H1 (cell line): ENCODE measurements around the gene PMEPA1. TPM values are rescaled to one million over a fixed set of nuclear protein-coding genes. Genes with fewer than 3 reads are reported as not detected.

Experiments used
- CTCF ChIA-PET: fragments of 300-600 bp; sonication (Branson Sonifier 250); formaldehyde crosslinking; loops from one replicate; lab custom pipeline; 2021; ENCODE audit not compliant: partially characterized antibody; lab: Charles Lee
- POLR2A ChIA-PET: fragments of 300-600 bp; sonication (Branson Sonifier 250); formaldehyde crosslinking; loops from one replicate; lab custom pipeline; 2021; ENCODE audit warnings: inconsistent platforms; ENCODE audit not compliant: partially characterized antibody; lab: Charles Lee
- DNase-seq, 2 experiments: peaks; one replicate each; pipeline versions ENCODE4 v3.0.0 to v3.0.0-alpha.2; 2010 to 2022; ENCODE audit warnings: low spot score in 2 of 2, low read depth in 1 of 2, mixed read lengths in 1 of 2
- FAIRE-seq: peaks from 2 replicates; lab custom pipeline; 2011; peaks lifted over from hg19 to GRCh38; lab: Jason Lieb, UNC
- H2AFZ ChIP-seq: 2 replicates; pipeline ENCODE4 v1.8.1; 2012; ENCODE audit warnings: low read length, inconsistent platforms
- H2AK5ac ChIP-seq: 2 replicates; pipeline ENCODE4 v1.6.1; 2013; ENCODE audit warnings: low read depth, low read length
- H2BK120ac ChIP-seq: replicated peaks from 2 replicates; pipeline ENCODE3; 2013; ENCODE audit warnings: low read depth, low read length, inconsistent platforms
- H2BK12ac ChIP-seq: 2 replicates; pipeline ENCODE4 v1.6.1; 2013; ENCODE audit warnings: low read depth, low read length
- H2BK15ac ChIP-seq: 2 replicates; pipeline ENCODE4 v1.6.1; 2013; ENCODE audit warnings: low read length
- H2BK20ac ChIP-seq: 2 replicates; pipeline ENCODE4 v1.6.1; 2013; ENCODE audit warnings: low read length
- H2BK5ac ChIP-seq: 2 replicates; pipeline ENCODE4 v1.6.1; 2013; ENCODE audit warnings: low read depth, low read length
- H3K14ac ChIP-seq: 2 replicates; pipeline ENCODE4 v1.6.1; 2013; ENCODE audit warnings: inconsistent platforms; ENCODE audit not compliant: insufficient read length
- H3K18ac ChIP-seq: 2 replicates; pipeline ENCODE4 v1.6.1; 2013; ENCODE audit warnings: low read length; ENCODE audit errors: extremely low read depth
- H3K23ac ChIP-seq: 2 replicates; pipeline ENCODE4 v1.6.1; 2013; ENCODE audit warnings: inconsistent platforms; ENCODE audit not compliant: insufficient read length
- H3K23me2 ChIP-seq: 2 replicates; pipeline ENCODE4 v1.6.1; 2013; ENCODE audit warnings: low read depth, low read length
- H3K27ac ChIP-seq: 2 replicates; pipeline ENCODE4 v1.6.1; 2011; ENCODE audit warnings: low read depth, low read length, inconsistent platforms
- H3K27me3 ChIP-seq, 4 experiments: replicated peaks in 1 of 4; 1 replicate in 1 of 4; 2 replicates in 3 of 4; pipeline versions ENCODE4 v1.6.1 to v1.8.1; 2011 to 2013; ENCODE audit warnings: low read length in 3 of 4, mild to moderate bottlenecking in 3 of 4, inconsistent platforms in 2 of 4, mixed read lengths in 2 of 4, moderate library complexity in 1 of 4; ENCODE audit not compliant: control insufficient read depth in 3 of 4, insufficient read depth in 3 of 4; ENCODE audit errors: extremely low read depth in 1 of 4
- H3K36me3 ChIP-seq, 4 experiments: 2 replicates each; pipeline versions ENCODE4 v1.6.1 to v1.8.1; 2011 to 2013; ENCODE audit warnings: mild to moderate bottlenecking in 4 of 4, low read length in 3 of 4, moderate library complexity in 2 of 4, control low read depth in 1 of 4, inconsistent platforms in 1 of 4; ENCODE audit not compliant: insufficient read depth in 4 of 4, control insufficient read depth in 2 of 4
- H3K4ac ChIP-seq: replicated peaks from 2 replicates; pipeline ENCODE3; 2013; ENCODE audit warnings: low read length, low read depth, mixed read lengths, inconsistent platforms; ENCODE audit not compliant: insufficient read length
- H3K4me1 ChIP-seq, 4 experiments: replicated peaks in 1 of 4; 1 replicate in 1 of 4; 2 replicates in 3 of 4; pipeline versions ENCODE4 v1.6.1 to v1.8.1; 2011 to 2013; ENCODE audit warnings: low read length in 3 of 4, inconsistent platforms in 2 of 4, mixed read lengths in 1 of 4; ENCODE audit not compliant: insufficient read depth in 4 of 4, control insufficient read depth in 3 of 4
- H3K4me2 ChIP-seq, 2 experiments: 2 replicates each; pipeline versions ENCODE4 v1.6.1 to v1.8.1; 2011 to 2013; ENCODE audit warnings: low read depth in 2 of 2, low read length in 2 of 2, control low read depth in 1 of 2, inconsistent platforms in 1 of 2, mild to moderate bottlenecking in 1 of 2; ENCODE audit not compliant: insufficient read depth in 1 of 2
- H3K4me3 ChIP-seq, 4 experiments: fragments of 200-600, 300-600 bp in 1 of 4; sonication (generic), shearing (Covaris generic), sonication (Bioruptor Twin) in 1 of 4; 2 replicates each; pipeline versions ENCODE4 v1.5.1 to v1.8.1; 2011 to 2016; ENCODE audit warnings: low read length in 4 of 4, low read depth in 3 of 4, control low read depth in 2 of 4, inconsistent platforms in 2 of 4, mild to moderate bottlenecking in 2 of 4, mixed read lengths in 1 of 4, moderate library complexity in 1 of 4; ENCODE audit not compliant: insufficient read depth in 2 of 4; ENCODE audit errors: extremely low read depth in 1 of 4
- H3K56ac ChIP-seq: replicated peaks from 2 replicates; pipeline ENCODE3; 2013; ENCODE audit warnings: low read depth, mild to moderate bottlenecking, mixed read lengths, low read length, inconsistent platforms; ENCODE audit not compliant: insufficient read length
- H3K79me1 ChIP-seq: 2 replicates; pipeline ENCODE4 v1.6.1; 2013; ENCODE audit warnings: low read depth, low read length, control low read depth
- H3K79me2 ChIP-seq, 2 experiments: 2 replicates each; pipeline versions ENCODE4 v1.6.1 to v1.8.1; 2012 to 2013; ENCODE audit warnings: low read length in 2 of 2, mild to moderate bottlenecking in 2 of 2, inconsistent platforms in 1 of 2; ENCODE audit not compliant: insufficient read depth in 2 of 2, control insufficient read depth in 1 of 2
- H3K9ac ChIP-seq, 4 experiments: replicated peaks in 1 of 4; 1 replicate in 1 of 4; 2 replicates in 3 of 4; pipeline versions ENCODE4 v1.6.1 to v1.8.1; 2011 to 2013; ENCODE audit warnings: low read depth in 3 of 4, low read length in 3 of 4, control low read depth in 2 of 4, mild to moderate bottlenecking in 2 of 4, moderate library complexity in 2 of 4, inconsistent platforms in 1 of 4; ENCODE audit errors: extremely low read depth in 1 of 4
- H3K9me3 ChIP-seq, 2 experiments: 2 replicates each; pipeline versions ENCODE4 v1.6.1 to v1.8.1; 2012 to 2013; ENCODE audit warnings: mild to moderate bottlenecking in 2 of 2, moderate library complexity in 2 of 2, control low read depth in 1 of 2, inconsistent platforms in 1 of 2, low read depth in 1 of 2, low read length in 1 of 2, mixed read lengths in 1 of 2; ENCODE audit not compliant: insufficient read depth in 2 of 2
- H4K20me1 ChIP-seq, 2 experiments: replicated peaks in 1 of 2; 2 replicates each; pipeline versions ENCODE3 to v1.8.1; 2011 to 2013; ENCODE audit warnings: inconsistent platforms in 2 of 2, low read length in 2 of 2, mild to moderate bottlenecking in 1 of 2; ENCODE audit not compliant: insufficient read depth in 2 of 2, control insufficient read depth in 1 of 2
- H4K5ac ChIP-seq: 2 replicates; pipeline ENCODE4 v1.6.1; 2013; ENCODE audit warnings: low read length, low read depth, mixed read lengths, inconsistent platforms; ENCODE audit not compliant: insufficient read length
- H4K8ac ChIP-seq: 2 replicates; pipeline ENCODE4 v1.8.0; 2013; ENCODE audit warnings: mild to moderate bottlenecking, moderate library complexity, low read length, inconsistent platforms; ENCODE audit not compliant: insufficient read depth; ENCODE audit errors: extremely low read depth
- H4K91ac ChIP-seq: replicated peaks from 2 replicates; pipeline ENCODE3; 2013; ENCODE audit warnings: low read length, mixed read lengths, inconsistent platforms; ENCODE audit not compliant: insufficient read length
- CBX8 ChIP-seq: fragments of 300-800, 300-1000 bp; sonication (generic); IDR thresholded peaks from 2 replicates; pipeline ENCODE4 v1.7.1; 2016; ENCODE audit warnings: low read depth, low read length, borderline replicate concordance
- CTCF ChIP-seq, 3 experiments: IDR thresholded peaks; 1 replicate in 2 of 3; 2 replicates in 1 of 3; pipeline versions ENCODE4 v1.5.1 to v1.6.1; 2011; ENCODE audit warnings: low read length in 3 of 3, mild to moderate bottlenecking in 3 of 3, inconsistent platforms in 2 of 3, low read depth in 1 of 3, moderate library complexity in 1 of 3; ENCODE audit not compliant: insufficient read depth in 1 of 3; ENCODE audit errors: control extremely low read depth in 1 of 3
- RAD21 ChIP-seq, 2 experiments: IDR thresholded peaks in 1 of 2; conservative IDR thresholded peaks in 1 of 2; 2 replicates each; pipeline ENCODE4 v1.6.1; 2011; ENCODE audit warnings: low read depth in 2 of 2, low read length in 2 of 2, improper control_type of control experiment in 1 of 2, inconsistent platforms in 1 of 2, mild to moderate bottlenecking in 1 of 2, moderate library complexity in 1 of 2
- SIX5 ChIP-seq: IDR thresholded peaks from 2 replicates; pipeline ENCODE4 v1.6.1; 2011; ENCODE audit warnings: mild to moderate bottlenecking, low read depth, low read length
- SUZ12 ChIP-seq: fragments of 200-600 bp; sonication (generic); IDR thresholded peaks from 2 replicates; pipeline ENCODE4 v1.6.1; 2012; ENCODE audit warnings: mild to moderate bottlenecking, inconsistent platforms, low read length, moderate library complexity, mixed read lengths
- WGBS, 2 experiments: shearing (Covaris generic) in 1 of 2; methylation state at CpG; one replicate each; pipeline versions ENCODE4 v1.1.6 to v1.1.7; 2013 to 2015; ENCODE audit warnings: low lambda C conversion rate in 2 of 2, mixed read lengths in 2 of 2, inconsistent platforms in 1 of 2, low coverage in 1 of 2, missing lambda C conversion rate in 1 of 2; ENCODE audit not compliant: insufficient replicate concordance in 2 of 2, insufficient coverage in 1 of 2, insufficient read length in 1 of 2; ENCODE audit errors: extremely low coverage in 1 of 2, missing lambda C conversion rate in 1 of 2; 5-methylcytosine and 5-hydroxymethylcytosine counted together
- polyA plus RNA-seq, 7 experiments: library from polyadenylated mRNA; depleted of rRNA in 3 of 7; stranded (reverse) in 5 of 7; unstranded in 2 of 7; fragments of >200 nt in 5 of 7; fragments of 200-250 nt in 2 of 7; gene quantifications; 1 replicate in 5 of 7; 2 replicates in 1 of 7; 4 replicates in 1 of 7; pipeline versions ENCODE4 v1.2.1 to v1.2.3, GENCODE V29; 2011 to 2013; ENCODE audit warnings: missing spikeins in 2 of 7, mixed read lengths in 2 of 7
- total RNA-seq: library from RNA; stranded (reverse); fragmentation: NEBNext Ultra II Directional; extraction: Animal tissue kit (Norgen Biotek cat#: 25700); gene quantifications from 2 replicates; pipeline ENCODE4 v1.2.1, GENCODE V29; 2021

PMEPA1 gene
- total and polyA plus RNA-seq, 2 of the 8 experiments (the other 6 are each of a cell fraction or from before 2014, with no cell fraction given), result 12.7 to 20.5 TPM

- Histone ChIP-seq H3K79me2 (peaks cover 13 to 85% of the 10 kb centered on the region in 2 experiments), H2BK20ac (no peak overlapping the region), H2BK12ac (0 out of 2 replicates have a peak overlapping the region, but pooled peaks have one; percentile 35), H4K91ac (no peak overlapping the region), H3K14ac (no peak overlapping the region), H3K56ac (no peak overlapping the region), H3K4me3 (no peak overlapping the region), H3K4ac (no peak overlapping the region), H3K23me2 (no peaks in the 10 kb centered on the region), H3K9ac (no peak overlapping the region), H3K9me3 (no peaks in the 10 kb centered on the region), H3K4me2 (no peak overlapping the region), H3K23ac (no peak overlapping the region), H3K36me3 (no peaks in the 10 kb centered on the region; a peak in 1 of 8 replicates), H3K4me1 (peaks cover 0 to 16% (median 9%) of the 10 kb centered on the region in 4 experiments; a peak in 5 of 7 replicates), H2AK5ac (no peak overlapping the region), H2BK5ac (no peak overlapping the region), H4K5ac (no peak overlapping the region), H2BK120ac (no peak overlapping the region), H3K18ac (no peak overlapping the region), H4K8ac (no peak overlapping the region), H2AFZ (no peak overlapping the region), H3K79me1 (peaks cover 28% of the 10 kb centered on the region), H4K20me1 (peaks cover 22 to 42% of the 10 kb centered on the region in 2 experiments), H3K27me3 (no peaks in the 10 kb centered on the region), H3K27ac (no peak overlapping the region), H2BK15ac (no peak overlapping the region)
- ChIA-PET CTCF (interaction anchor here (0.5 to 4.4 kb wide), 18 partner anchors 8 to 518 kb away, joined by 3 to 20 read pairs (median 3); no protein-coding TSS in a partner anchor), POLR2A (interaction anchor here (0.5 to 9.4 kb wide), 3 partner anchors 14 to 67 kb away, joined by 3 to 59 read pairs (median 3); partner anchors contain the start of gene PMEPA1)
- DNase-seq, result no peak
- TF ChIP-seq SUZ12, result no peak
- TF ChIP-seq CTCF (IDR thresholded peaks at IDR 0.05; ENCODE audit: control extremely low read depth in 1 of 3, insufficient read depth in 1 of 3, low read depth in 1 of 3, low read length in 3 of 3), result peak in 1 of 3 experiments; percentile 5; a peak in 1 of 4 replicates
- TF ChIP-seq RAD21 (IDR thresholded peaks at IDR 0.05 in 1 of 2, conservative IDR thresholded peaks at IDR 0.05 in 1 of 2; ENCODE audit: low read depth in 2 of 2, low read length in 2 of 2), result peak in 1 of 2 experiments; percentile 9; a peak in 1 of 4 replicates
- no peak for TF ChIP-seq CBX8
- no peak for TF ChIP-seq SIX5
- no peak for FAIRE-seq
- 88% methylated on average over 7 of the region's 7 CpGs; no CpG with 5 or more reads in 1 of the 2 experiments for WGBS, 2 experiments
Observed at GRCh38 chr20:57693670-57694329, 16.0 kb downstream of the PMEPA1 start.
